Measurements from ENCODE around the gene NOC4L.

NOC4L gene

DNA sequence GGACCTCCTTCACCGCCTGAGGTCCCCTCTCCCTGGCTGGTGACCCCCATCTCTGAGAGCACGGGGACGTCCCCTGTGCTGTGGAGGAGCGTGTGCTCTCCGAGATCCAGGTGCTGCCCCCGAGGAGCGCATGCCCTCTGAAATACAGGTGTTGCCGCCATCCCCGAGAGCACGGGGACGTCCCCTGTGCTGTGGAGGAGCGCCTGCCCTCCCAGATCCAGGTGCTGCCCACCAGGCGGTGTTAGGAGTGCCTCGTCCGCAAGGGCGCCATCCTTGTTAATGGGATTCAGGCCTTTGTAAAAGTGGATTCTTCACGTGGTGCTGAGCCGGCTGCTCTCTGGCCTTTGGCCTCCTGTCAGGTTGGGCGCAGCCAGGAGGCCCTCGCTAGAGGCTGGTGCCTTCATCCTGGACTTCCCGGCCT is 10.1 kb downstream of the NOC4L start:
- no peak for DNase-seq
- H3K27ac Mint-ChIP-seq: no peak overlapping the region
- H3K4me1 Mint-ChIP-seq (ENCODE audit: low read depth): no peaks in the 10 kb centered on the region
- peaks cover 9% of the 10 kb centered on the region for H3K36me3 Mint-ChIP-seq (ENCODE audit: low read depth)
- no peaks in the 10 kb centered on the region for H3K27me3 Mint-ChIP-seq
- no peaks in the 10 kb centered on the region for H3K9me3 Mint-ChIP-seq
- H3K4me3 Mint-ChIP-seq: no peak overlapping the region

DNA sequence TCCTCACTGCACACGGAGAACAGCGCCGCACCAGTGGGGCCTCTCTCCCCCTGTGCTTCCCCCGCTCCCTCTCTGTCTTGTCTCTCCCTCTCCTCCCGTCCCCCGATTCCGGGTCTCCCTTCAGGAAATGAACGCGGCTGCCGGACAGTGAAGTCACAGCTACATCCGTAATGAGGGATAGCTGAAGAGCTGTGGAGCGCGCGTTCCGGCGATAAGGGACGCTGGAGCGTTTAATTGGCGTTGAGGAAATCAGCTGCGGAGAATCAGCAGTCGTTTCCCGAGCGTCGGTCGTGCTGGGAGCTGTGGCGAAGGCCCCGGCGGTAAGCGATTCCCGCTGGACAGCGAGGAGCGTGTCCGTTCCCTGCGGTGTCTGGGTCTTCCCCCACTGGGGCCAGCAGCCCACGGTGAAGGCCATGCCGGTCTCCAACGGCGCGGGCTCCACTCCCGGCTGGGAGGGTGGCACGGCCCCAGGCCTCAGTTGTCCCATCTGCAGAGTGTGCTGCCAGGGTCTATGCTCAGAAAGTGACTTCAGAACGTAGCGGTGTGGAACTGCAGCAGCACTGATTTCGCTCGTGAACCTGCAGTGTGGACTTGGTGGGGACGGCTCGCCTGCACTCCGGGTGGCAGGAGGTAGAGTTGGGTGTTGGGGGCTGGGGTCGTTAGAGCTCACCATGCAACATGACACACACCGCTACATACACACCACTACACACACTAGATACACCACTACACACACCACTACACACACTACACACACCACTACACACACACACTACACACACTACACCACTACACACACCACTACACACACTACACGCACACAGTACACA is 10.9 kb downstream of the NOC4L start:
- no peak for DNase-seq
- no peak overlapping the region for H3K27ac Mint-ChIP-seq
- H3K4me1 Mint-ChIP-seq (ENCODE audit: low read depth): no peaks in the 10 kb centered on the region
- H3K4me3 Mint-ChIP-seq: no peak overlapping the region
- no peaks in the 10 kb centered on the region for H3K27me3 Mint-ChIP-seq
- H3K36me3 Mint-ChIP-seq (ENCODE audit: low read depth): peaks cover 9% of the 10 kb centered on the region
- no peaks in the 10 kb centered on the region for H3K9me3 Mint-ChIP-seq

DNA sequence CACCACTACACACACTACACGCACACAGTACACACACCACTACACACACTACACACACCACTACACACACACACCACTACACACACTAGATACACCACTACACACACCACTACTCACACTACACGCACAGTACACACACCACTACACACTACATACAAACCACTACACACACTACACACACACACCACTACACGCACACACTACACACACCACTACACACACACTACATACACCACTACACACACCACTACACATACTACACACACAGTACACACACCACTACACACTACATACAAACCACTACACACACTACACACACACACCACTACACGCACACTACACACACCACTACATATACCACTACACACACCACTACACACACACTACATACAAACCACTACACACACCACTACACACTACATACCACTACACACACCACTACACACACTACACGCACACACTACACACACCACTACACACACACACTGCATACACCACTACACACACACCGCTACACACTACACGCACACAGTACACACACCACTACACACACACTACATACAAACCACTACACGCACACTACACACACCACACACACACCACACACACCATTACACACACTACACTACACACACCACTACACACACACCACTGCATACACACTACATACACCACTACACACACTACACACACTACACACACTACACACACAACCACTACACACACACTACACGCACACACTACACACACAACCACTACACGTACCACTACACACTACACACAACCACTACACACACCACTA is 11.7 kb downstream of the NOC4L start:
- Mint-ChIP-seq H3K9me3 (no peaks in the 10 kb centered on the region), H3K4me3 (no peak overlapping the region), H3K27me3 (no peaks in the 10 kb centered on the region), H3K4me1 (ENCODE audit: low read depth) (no peaks in the 10 kb centered on the region), H3K36me3 (ENCODE audit: low read depth) (peaks cover 6% of the 10 kb centered on the region), H3K27ac (no peak overlapping the region)
- no peak for DNase-seq

- no peak for DNase-seq
- Mint-ChIP-seq H3K4me1 (ENCODE audit: low read depth) (no peaks in the 10 kb centered on the region), H3K36me3 (ENCODE audit: low read depth) (no peaks in the 10 kb centered on the region), H3K27me3 (no peaks in the 10 kb centered on the region), H3K9me3 (no peaks in the 10 kb centered on the region), H3K4me3 (no peak overlapping the region), H3K27ac (no peak overlapping the region)
Observed at GRCh38 chr12:132156573-132157325, 12.5 kb downstream of the NOC4L start.

GRCh38 chr12:132157733-132158409 is 13.6 kb downstream of the NOC4L start:
- Mint-ChIP-seq H3K4me3 (no peak overlapping the region), H3K9me3 (no peaks in the 10 kb centered on the region), H3K36me3 (ENCODE audit: low read depth) (no peaks in the 10 kb centered on the region), H3K27me3 (no peaks in the 10 kb centered on the region), H3K27ac (no peak overlapping the region), H3K4me1 (ENCODE audit: low read depth) (peaks cover 2% of the 10 kb centered on the region)
- DNase-seq: no peak

DNA sequence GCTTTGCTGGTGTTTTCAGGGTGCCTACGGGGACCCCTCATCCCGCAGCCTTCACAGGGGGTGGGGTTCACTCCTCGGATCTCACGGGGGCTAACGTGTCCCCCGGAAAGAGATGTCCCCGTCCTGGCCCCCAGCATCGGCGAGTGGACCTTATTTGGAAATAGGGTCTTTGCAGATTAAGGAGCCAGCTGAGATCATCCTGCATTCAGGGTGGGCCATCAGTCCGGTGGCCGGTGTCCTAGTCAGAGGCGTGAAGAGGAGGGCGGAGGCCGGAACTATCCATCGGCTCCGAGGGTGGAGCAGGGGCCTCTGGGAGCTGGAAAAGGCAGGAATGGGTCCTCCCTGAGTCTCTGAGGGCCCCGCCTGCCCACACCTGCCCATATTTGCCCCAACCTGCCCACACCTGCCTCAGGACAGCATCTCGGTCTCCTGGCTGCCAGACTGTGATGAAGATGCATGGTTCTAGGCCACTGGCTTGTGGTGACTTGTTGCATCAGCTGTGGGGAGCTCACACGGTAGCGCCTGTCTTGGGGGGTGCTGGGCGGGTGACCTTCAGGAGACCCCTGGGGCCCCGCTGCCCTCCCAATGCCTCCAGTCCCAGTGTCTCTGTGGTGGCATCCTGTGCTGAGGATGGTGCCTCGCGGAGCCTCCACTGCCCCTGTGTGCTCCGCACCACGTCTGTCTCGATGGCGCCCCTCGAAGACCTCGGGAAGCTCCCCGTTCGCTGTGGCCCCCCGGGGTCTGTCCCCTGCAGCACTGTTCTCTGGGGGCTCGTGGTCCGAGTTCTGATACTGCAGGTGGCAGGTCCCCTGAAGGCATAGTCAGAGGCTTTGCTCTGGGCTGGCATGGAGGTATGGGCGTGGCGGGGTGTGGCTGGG is 14.7 kb downstream of the NOC4L start:
- H3K4me3 Mint-ChIP-seq: no peak overlapping the region
- no peaks in the 10 kb centered on the region for H3K9me3 Mint-ChIP-seq
- no peak for DNase-seq
- H3K27me3 Mint-ChIP-seq: no peaks in the 10 kb centered on the region
- H3K27ac Mint-ChIP-seq: no peak overlapping the region
- H3K4me1 Mint-ChIP-seq (ENCODE audit: low read depth): peaks cover 7% of the 10 kb centered on the region
- no peaks in the 10 kb centered on the region for H3K36me3 Mint-ChIP-seq (ENCODE audit: low read depth)

- H3K4me3 Mint-ChIP-seq: no peak overlapping the region
Observed at GRCh38 chr12:132159555-132160003, 15.3 kb downstream of the NOC4L start.

DNA sequence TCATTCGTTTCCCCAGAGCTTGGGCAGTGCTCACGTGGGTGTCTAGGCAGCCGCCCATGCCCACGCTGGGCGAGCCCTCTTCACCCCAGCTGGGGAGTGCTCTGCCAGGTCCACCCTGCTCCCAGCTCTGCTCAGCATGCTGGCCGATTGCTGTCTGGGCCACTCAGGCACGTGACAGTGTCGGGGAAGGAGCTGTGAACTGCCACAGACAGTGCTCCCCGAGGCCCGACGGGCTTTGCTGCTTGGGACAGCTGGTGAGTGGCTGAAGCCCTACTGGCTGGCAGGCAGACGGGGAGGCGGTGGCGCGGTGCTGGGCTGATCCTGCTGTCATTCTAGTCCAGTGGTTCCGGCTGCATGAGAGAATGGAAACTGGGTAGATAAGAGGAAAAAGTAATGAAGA is 15.8 kb downstream of the NOC4L start:
- Mint-ChIP-seq H3K27ac (no peak overlapping the region), H3K9me3 (no peaks in the 10 kb centered on the region), H3K36me3 (ENCODE audit: low read depth) (no peaks in the 10 kb centered on the region), H3K4me1 (ENCODE audit: low read depth) (peaks cover 11% of the 10 kb centered on the region), H3K27me3 (no peaks in the 10 kb centered on the region), H3K4me3 (no peak overlapping the region)
- no peak for DNase-seq

More at GRCh38 chr12:132159555-132160003, 15.3 kb downstream of the NOC4L start:
- H3K27ac Mint-ChIP-seq: no peak overlapping the region
- H3K36me3 Mint-ChIP-seq (ENCODE audit: low read depth): no peaks in the 10 kb centered on the region
- no peaks in the 10 kb centered on the region for H3K27me3 Mint-ChIP-seq
- H3K4me1 Mint-ChIP-seq (ENCODE audit: low read depth): peaks cover 11% of the 10 kb centered on the region
- DNase-seq: no peak
- H3K9me3 Mint-ChIP-seq: no peaks in the 10 kb centered on the region

GRCh38 chr12:132160601-132161035 is 16.4 kb downstream of the NOC4L start:
- no peaks in the 10 kb centered on the region for H3K36me3 Mint-ChIP-seq (ENCODE audit: low read depth)

GRCh38 chr12:132161036-132161781 is 17.0 kb downstream of the NOC4L start:
- no peaks in the 10 kb centered on the region for H3K9me3 Mint-ChIP-seq
- H3K4me1 Mint-ChIP-seq (ENCODE audit: low read depth): peaks cover 11% of the 10 kb centered on the region
- no peaks in the 10 kb centered on the region for H3K36me3 Mint-ChIP-seq (ENCODE audit: low read depth)
- no peak overlapping the region for H3K27ac Mint-ChIP-seq
- no peak for DNase-seq
- no peak overlapping the region for H3K4me3 Mint-ChIP-seq
- no peaks in the 10 kb centered on the region for H3K27me3 Mint-ChIP-seq

More at GRCh38 chr12:132160601-132161035, 16.4 kb downstream of the NOC4L start:
- peaks cover 11% of the 10 kb centered on the region for H3K4me1 Mint-ChIP-seq (ENCODE audit: low read depth)
- no peaks in the 10 kb centered on the region for H3K27me3 Mint-ChIP-seq
- H3K9me3 Mint-ChIP-seq: no peaks in the 10 kb centered on the region
- no peak overlapping the region for H3K27ac Mint-ChIP-seq
- no peak for DNase-seq
- H3K4me3 Mint-ChIP-seq: no peak overlapping the region

DNA sequence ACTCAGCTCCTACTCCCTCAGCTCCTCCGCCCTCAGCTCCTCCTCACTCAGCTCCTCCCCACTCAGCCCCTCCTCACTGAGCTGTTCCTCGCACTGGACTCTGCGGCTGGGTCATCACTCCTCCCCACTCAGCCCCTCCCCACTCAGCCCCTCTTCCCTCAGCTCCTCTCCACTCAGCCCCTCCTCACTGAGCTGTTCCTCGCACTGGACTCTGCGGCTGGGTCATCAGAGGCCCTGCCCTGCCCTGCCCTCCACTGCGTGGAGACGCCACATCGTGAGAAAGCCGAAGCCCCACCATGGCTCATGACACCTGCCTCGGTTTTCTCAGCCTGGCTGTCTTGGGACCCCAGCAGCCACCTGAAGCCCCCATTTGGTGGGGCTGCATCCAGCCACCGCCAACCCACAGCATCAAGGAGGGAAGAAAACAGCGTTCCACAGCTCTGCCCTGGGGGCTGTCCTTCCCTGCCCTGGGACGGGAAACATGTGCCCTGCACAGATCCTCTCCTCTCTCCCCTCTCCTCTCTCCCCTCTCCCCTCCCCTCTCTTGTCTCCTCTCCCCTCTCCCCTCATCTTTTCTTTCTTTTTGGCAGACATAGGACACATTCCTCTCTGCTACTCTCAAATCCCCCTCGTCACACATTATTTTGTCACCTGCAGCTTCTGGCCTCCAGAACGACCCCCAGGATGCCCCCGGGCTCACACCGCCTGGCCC is 17.7 kb downstream of the NOC4L start:
- no peaks in the 10 kb centered on the region for H3K9me3 Mint-ChIP-seq
- no peak for DNase-seq
- H3K4me3 Mint-ChIP-seq: no peak overlapping the region
- H3K27me3 Mint-ChIP-seq: no peaks in the 10 kb centered on the region
- H3K4me1 Mint-ChIP-seq (ENCODE audit: low read depth): peaks cover 11% of the 10 kb centered on the region
- no peak overlapping the region for H3K27ac Mint-ChIP-seq
- no peaks in the 10 kb centered on the region for H3K36me3 Mint-ChIP-seq (ENCODE audit: low read depth)

DNA sequence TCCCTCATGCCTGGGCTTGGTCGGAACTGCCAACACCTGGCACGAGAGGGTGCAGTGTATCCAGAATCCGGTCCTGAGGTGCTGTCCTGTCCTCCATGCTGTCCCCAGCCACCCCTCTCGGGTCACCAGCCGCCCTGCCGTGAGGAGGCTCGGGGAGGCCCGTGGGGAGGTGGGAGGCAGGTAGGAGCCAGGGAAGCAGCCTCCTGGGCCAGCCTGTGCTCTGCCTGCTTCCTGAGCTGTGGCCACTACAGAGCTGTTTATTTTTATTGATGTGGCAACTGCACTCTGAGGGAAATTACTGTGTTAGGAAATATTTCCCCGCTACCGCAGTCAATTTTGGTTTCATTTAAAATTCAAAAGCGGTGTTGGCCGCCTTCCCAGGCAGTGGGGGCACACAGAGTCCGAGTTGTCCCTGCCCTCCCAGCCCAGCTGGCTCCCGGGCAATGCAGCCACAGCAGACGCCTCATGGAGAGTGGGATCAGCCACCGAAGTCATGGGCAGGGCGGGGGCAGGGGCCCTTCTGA is 18.3 kb downstream of the NOC4L start:
- Mint-ChIP-seq H3K9me3 (no peaks in the 10 kb centered on the region), H3K27me3 (no peaks in the 10 kb centered on the region), H3K4me3 (no peak overlapping the region), H3K36me3 (ENCODE audit: low read depth) (no peaks in the 10 kb centered on the region), H3K27ac (no peak overlapping the region), H3K4me1 (ENCODE audit: low read depth) (peaks cover 12% of the 10 kb centered on the region)
- DNase-seq: no peak
